ENCODE measurements around the gene COL5A2. TPM values are rescaled to one million over a fixed set of nuclear protein-coding genes. Genes with fewer than 3 reads are reported as not detected.

COL5A2 gene
- polyA plus RNA-seq, 1 donor (not counting 4 experiments of a cell fraction or from before 2014, with no cell fraction given), result 7.2 TPM

- Histone ChIP-seq H2AFZ (ENCODE audit: control insufficient read depth, low read length) (no peak overlapping the region), H3K27me3 (ENCODE audit: control insufficient read depth, extremely low read depth, insufficient read depth, low read length) (no peaks in the 10 kb centered on the region), H3K9me1 (ENCODE audit: control insufficient read depth, extremely low read depth, insufficient read depth, low read length) (no peaks in the 10 kb centered on the region), H3K36me3 (ENCODE audit: control insufficient read depth in 2 of 2, extremely low read depth in 1 of 2, insufficient read depth in 2 of 2, low read length in 2 of 2) (no peaks in the 10 kb centered on the region), H3K9me3 (ENCODE audit: control insufficient read depth, low read depth, low read length) (no peaks in the 10 kb centered on the region), H3K4me2 (ENCODE audit: control insufficient read depth, extremely low read depth, insufficient read depth, low read depth, low read length) (no peak overlapping the region), H3K27ac (ENCODE audit: control insufficient read depth, insufficient read depth, low read length) (no peak overlapping the region), H4K20me1 (ENCODE audit: control insufficient read depth, extremely low read depth, insufficient read depth, low read length) (no peaks in the 10 kb centered on the region), H3K4me3 (ENCODE audit: control insufficient read depth in 2 of 3, extremely low read depth in 1 of 3, insufficient read depth in 2 of 3, low read depth in 1 of 3, low read length in 3 of 3) (no peak overlapping the region), H3K79me2 (ENCODE audit: control insufficient read depth, insufficient read depth, low read length) (no peaks in the 10 kb centered on the region), H3K4me1 (ENCODE audit: control insufficient read depth, extremely low read depth, insufficient read depth, low read length) (no peaks in the 10 kb centered on the region), H3K9ac (ENCODE audit: control insufficient read depth, extremely low read depth, insufficient read depth, low read length) (no peak overlapping the region)
- no peak for DNase-seq (ENCODE audit: low read depth, low spot score)
- dilution Hi-C loops (cut with MboI; ENCODE audit: extremely low pct_ligation_motif_present, low sequenced_read_pairs), result no loop called here
- no peak for FAIRE-seq
- TF ChIP-seq EZH2 (IDR thresholded peaks at IDR 0.05; ENCODE audit: low read length) (no peak), CTCF (optimal IDR thresholded peaks at IDR 0.05 in 1 of 3, IDR thresholded peaks at IDR 0.05 in 1 of 3, conservative IDR thresholded peaks at IDR 0.05 in 1 of 3; ENCODE audit: extremely low read depth in 1 of 3, insufficient read depth in 2 of 3, low read length in 3 of 3) (no peak)
Observed at GRCh38 chr2:189191766-189192165, 12.2 kb upstream of the COL5A2 start.

DNA sequence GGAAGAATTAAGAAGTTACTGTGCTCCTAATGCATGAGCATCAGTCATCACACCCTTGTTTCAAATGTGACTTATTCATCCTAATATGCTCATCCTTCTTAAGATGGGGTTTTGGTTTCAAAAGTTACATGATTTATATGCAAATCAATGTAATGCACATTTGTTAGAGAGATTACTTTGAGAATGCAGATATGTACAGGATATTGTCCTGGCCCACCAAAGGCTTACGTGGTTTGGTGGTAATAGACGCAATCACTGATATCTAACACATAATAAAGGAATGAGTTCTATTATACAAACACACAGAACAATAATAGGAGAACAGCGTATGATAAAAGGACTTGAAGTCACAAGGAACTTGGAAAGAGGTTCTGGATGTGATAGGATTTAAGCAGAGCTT, 11.1 kb upstream of the COL5A2 start:
- no peaks in the 10 kb centered on the region for H3K79me2 ChIP-seq (ENCODE audit: control insufficient read depth, insufficient read depth, low read length)
- no peaks in the 10 kb centered on the region for H3K36me3 ChIP-seq (ENCODE audit: control insufficient read depth in 2 of 2, extremely low read depth in 1 of 2, insufficient read depth in 2 of 2, low read length in 2 of 2)
- no peak for DNase-seq (ENCODE audit: low read depth, low spot score)
- H3K9ac ChIP-seq (ENCODE audit: control insufficient read depth, extremely low read depth, insufficient read depth, low read length), result no peak overlapping the region
- TF ChIP-seq EZH2 (IDR thresholded peaks at IDR 0.05; ENCODE audit: low read length) (no peak), CTCF (optimal IDR thresholded peaks at IDR 0.05 in 1 of 3, IDR thresholded peaks at IDR 0.05 in 1 of 3, conservative IDR thresholded peaks at IDR 0.05 in 1 of 3; ENCODE audit: extremely low read depth in 1 of 3, insufficient read depth in 2 of 3, low read length in 3 of 3) (no peak)
- no peaks in the 10 kb centered on the region for H3K9me1 ChIP-seq (ENCODE audit: control insufficient read depth, extremely low read depth, insufficient read depth, low read length)
- H3K27ac ChIP-seq (ENCODE audit: control insufficient read depth, insufficient read depth, low read length), result no peak overlapping the region
- dilution Hi-C loops (cut with MboI; ENCODE audit: extremely low pct_ligation_motif_present, low sequenced_read_pairs), result no loop called here
- H3K4me3 ChIP-seq (ENCODE audit: control insufficient read depth in 2 of 3, extremely low read depth in 1 of 3, insufficient read depth in 2 of 3, low read depth in 1 of 3, low read length in 3 of 3), result no peak overlapping the region
- no peaks in the 10 kb centered on the region for H3K9me3 ChIP-seq (ENCODE audit: control insufficient read depth, low read depth, low read length)
- no peak overlapping the region for H3K4me2 ChIP-seq (ENCODE audit: control insufficient read depth, extremely low read depth, insufficient read depth, low read depth, low read length)
- H2AFZ ChIP-seq (ENCODE audit: control insufficient read depth, low read length), result no peak overlapping the region
- no peaks in the 10 kb centered on the region for H3K4me1 ChIP-seq (ENCODE audit: control insufficient read depth, extremely low read depth, insufficient read depth, low read length)
- no peak for FAIRE-seq
- no peaks in the 10 kb centered on the region for H3K27me3 ChIP-seq (ENCODE audit: control insufficient read depth, extremely low read depth, insufficient read depth, low read length)
- H4K20me1 ChIP-seq (ENCODE audit: control insufficient read depth, extremely low read depth, insufficient read depth, low read length), result no peaks in the 10 kb centered on the region
